ENCODE measurements around the gene RACK1. TPM values are rescaled to one million over a fixed set of nuclear protein-coding genes. Genes with fewer than 3 reads are reported as not detected.
A peak's percentile ranks its signal among the peaks of the same experiment; 100 is the strongest.

The RACK1 gene
- total RNA-seq, 4 donors from 2014 or later, result 1,656 to 5,035 (median 2,557) TPM

GRCh38 chr5:181204113-181204825, 39.4 kb downstream of the RACK1 start:
- no peak for DNase-seq
- Histone ChIP-seq H3K9me3 (no peaks in the 10 kb centered on the region), H3K36me3 (no peaks in the 10 kb centered on the region), H3K4me1 (no peaks in the 10 kb centered on the region), H3K4me3 (peak overlapping the region; percentile 29 to 44), H3K27ac (peak overlapping the region; percentile 41 to 58), H3K27me3 (no peaks in the 10 kb centered on the region)
- intact Hi-C loops (cut with DNase I; ENCODE audit: low total_unique reads), result no loop called here
- TF ChIP-seq CTCF (IDR thresholded peaks at IDR 0.05), result no peak
- no peak for TF ChIP-seq POLR2A (IDR thresholded peaks at IDR 0.05)

DNA sequence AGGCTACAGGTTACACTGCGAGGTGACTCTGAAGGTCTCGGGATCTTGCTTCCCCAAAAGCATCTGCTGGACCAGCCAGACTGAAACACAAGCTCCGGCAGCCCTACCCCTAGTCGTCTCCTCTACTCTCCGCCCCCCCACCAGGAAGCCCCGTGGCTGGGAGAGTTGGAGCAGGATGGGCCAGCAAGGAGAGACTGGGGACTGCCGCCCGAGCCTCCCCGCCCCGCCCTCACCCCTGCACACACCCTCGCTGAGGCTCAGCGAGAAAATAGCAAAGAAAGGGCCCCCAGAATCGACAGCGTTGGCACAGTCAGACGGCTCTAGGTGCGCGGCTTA, 40.0 kb downstream of the RACK1 start:
- no peaks in the 10 kb centered on the region for H3K27me3 ChIP-seq
- DNase-seq, result no peak
- intact Hi-C loops (cut with DNase I; ENCODE audit: low total_unique reads), result no loop called here
- no peaks in the 10 kb centered on the region for H3K4me1 ChIP-seq
- no peak for TF ChIP-seq CTCF (IDR thresholded peaks at IDR 0.05)
- TF ChIP-seq POLR2A (IDR thresholded peaks at IDR 0.05), result no peak
- H3K36me3 ChIP-seq, result no peaks in the 10 kb centered on the region
- peak overlapping the region in 1 of 2 donors; percentile 58 for H3K27ac ChIP-seq
- peak overlapping the region; percentile 29 to 44 for H3K4me3 ChIP-seq
- H3K9me3 ChIP-seq, result no peaks in the 10 kb centered on the region

DNA sequence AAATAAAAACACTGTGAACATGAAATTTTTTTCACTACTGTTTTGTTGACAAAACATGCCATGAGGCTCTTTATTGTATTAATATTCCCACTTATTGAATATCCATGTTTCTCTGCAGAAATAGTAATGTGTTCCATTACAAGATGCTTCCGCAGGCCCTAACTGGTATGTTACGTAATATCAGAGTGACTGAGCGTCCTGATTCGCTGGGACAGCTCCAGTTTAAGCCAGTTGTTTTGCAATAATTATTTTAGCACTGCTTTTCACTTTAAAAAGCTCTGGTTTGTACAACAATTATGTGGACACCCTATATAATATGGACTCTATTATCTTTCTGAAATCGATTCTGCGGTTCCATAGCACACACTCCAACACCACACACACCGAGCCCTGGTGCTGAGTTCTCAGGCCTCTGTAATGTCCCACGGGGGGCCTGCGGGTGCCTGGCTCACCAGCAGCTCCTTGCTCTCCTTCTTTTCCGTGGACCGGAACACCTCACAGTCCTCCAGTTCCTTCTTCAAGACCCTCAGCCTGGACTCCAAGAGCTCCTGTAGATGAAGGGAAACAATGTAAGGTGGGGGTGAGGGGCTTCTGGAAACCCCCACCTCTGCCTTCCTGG, 40.5 kb downstream of the RACK1 start:
- Histone ChIP-seq H3K36me3 (no peaks in the 10 kb centered on the region), H3K27me3 (no peaks in the 10 kb centered on the region), H3K4me1 (no peaks in the 10 kb centered on the region), H3K27ac (peak overlapping the region in 1 of 2 donors; percentile 58), H3K9me3 (no peaks in the 10 kb centered on the region), H3K4me3 (no peak overlapping the region)
- no peak for DNase-seq
- intact Hi-C loops (cut with DNase I; ENCODE audit: low total_unique reads), result no loop called here
- no peak for TF ChIP-seq POLR2A (IDR thresholded peaks at IDR 0.05)
- no peak for TF ChIP-seq CTCF (IDR thresholded peaks at IDR 0.05)

DNA sequence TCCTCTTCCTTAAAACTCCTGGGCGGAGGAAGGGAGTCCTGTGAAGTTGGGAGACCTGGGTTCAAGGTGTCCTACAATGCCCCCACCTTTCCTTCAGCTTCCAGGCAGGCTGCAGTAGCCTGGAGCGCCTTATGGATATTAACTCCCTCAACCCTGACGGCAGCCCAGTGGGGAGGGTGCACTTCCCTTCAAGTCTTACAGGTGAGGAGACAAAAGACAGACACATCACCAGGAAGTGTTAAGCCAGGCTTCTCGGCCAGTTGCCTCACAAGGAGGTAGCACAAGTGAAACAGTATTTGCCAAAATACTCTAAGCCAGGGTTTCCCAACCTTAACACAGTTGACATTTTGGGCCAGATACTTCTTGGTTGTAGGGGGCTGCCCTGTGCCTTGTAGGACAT, 42.9 kb downstream of the RACK1 start:
- TF ChIP-seq CTCF (IDR thresholded peaks at IDR 0.05) (no peak), POLR2A (IDR thresholded peaks at IDR 0.05) (no peak)
- Histone ChIP-seq H3K4me3 (no peak overlapping the region), H3K9me3 (no peaks in the 10 kb centered on the region), H3K27me3 (no peaks in the 10 kb centered on the region), H3K36me3 (no peaks in the 10 kb centered on the region), H3K4me1 (no peaks in the 10 kb centered on the region), H3K27ac (no peak overlapping the region)
- DNase-seq, result no peak
- intact Hi-C loops (cut with DNase I; ENCODE audit: low total_unique reads), result no loop called here

DNA sequence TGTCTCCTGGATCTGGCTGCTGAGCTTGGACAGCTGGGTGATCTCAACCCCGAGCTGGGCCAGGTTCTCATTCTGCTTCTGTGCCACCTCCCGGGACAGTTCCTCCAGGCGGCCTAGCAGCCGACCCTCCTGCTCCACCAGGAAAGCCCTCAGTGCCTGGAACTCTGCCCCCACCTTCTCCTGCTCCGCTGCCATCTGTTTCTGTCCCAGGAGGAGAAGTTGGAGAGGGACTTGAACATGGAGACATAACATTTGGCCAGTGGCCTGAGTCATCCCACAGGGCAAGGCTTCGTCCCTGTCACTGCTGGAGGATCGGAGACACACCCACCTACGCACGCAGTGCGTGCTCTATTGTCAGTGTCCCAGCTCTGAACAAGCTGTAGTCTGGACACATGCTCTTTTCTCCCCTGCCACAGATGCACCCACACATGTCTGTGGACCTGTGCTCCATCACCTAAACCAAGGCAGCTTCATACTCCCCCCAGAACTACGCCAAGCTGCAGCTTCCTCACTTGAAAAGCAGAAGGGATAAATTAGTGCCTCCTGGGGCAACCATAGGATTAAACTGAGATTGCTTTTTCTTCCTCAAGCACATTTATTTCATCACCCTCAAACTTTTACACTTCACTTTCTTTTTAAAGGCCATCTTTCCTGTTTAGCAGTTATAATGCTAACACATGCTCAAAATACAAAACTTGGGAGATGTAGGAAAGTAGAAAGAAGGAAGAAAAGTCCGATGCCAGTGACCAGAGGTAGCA, 43.6 kb downstream of the RACK1 start:
- H3K4me3 ChIP-seq, result no peak overlapping the region
- H3K9me3 ChIP-seq, result no peaks in the 10 kb centered on the region
- H3K4me1 ChIP-seq, result no peaks in the 10 kb centered on the region
- no peaks in the 10 kb centered on the region for H3K27me3 ChIP-seq
- intact Hi-C loops (cut with DNase I; ENCODE audit: low total_unique reads), result no loop called here
- no peak for TF ChIP-seq CTCF (IDR thresholded peaks at IDR 0.05)
- TF ChIP-seq POLR2A (IDR thresholded peaks at IDR 0.05), result no peak
- no peak overlapping the region for H3K27ac ChIP-seq
- no peaks in the 10 kb centered on the region for H3K36me3 ChIP-seq
- DNase-seq, result no peak

Measured in uterus (tissue), 4 donors.